H9 (cell line): ENCODE measurements around the gene TMEM127. TPM values are rescaled to one million over a fixed set of nuclear protein-coding genes. Genes with fewer than 3 reads are reported as not detected.

Experiments
- DNase-seq: peaks from one replicate; pipeline ENCODE4 v3.0.0-alpha.2; 2017
- H2AFZ ChIP-seq: one replicate; pipeline ENCODE4 v1.6.1; 2013; ENCODE audit warnings: mild to moderate bottlenecking, low read length, control low read depth, moderate library complexity
- H2AK5ac ChIP-seq: 2 replicates; pipeline ENCODE4 v1.6.1; 2013; ENCODE audit warnings: low read length, control low read depth, mixed read lengths; ENCODE audit not compliant: insufficient read length
- H2BK120ac ChIP-seq: one replicate; pipeline ENCODE4 v1.6.1; 2013; ENCODE audit warnings: low read depth, mild to moderate bottlenecking, low read length, control low read depth, inconsistent platforms; ENCODE audit not compliant: poor library complexity, severe bottlenecking
- H2BK12ac ChIP-seq: 2 replicates; pipeline ENCODE4 v1.6.1; 2013; ENCODE audit warnings: low read length, control low read depth, mixed read lengths, low read depth; ENCODE audit not compliant: insufficient read length
- H2BK15ac ChIP-seq: 2 replicates; pipeline ENCODE4 v1.6.1; 2013; ENCODE audit warnings: low read depth, low read length, control low read depth
- H2BK20ac ChIP-seq: one replicate; pipeline ENCODE4 v1.6.1; 2013; ENCODE audit warnings: low read depth, mild to moderate bottlenecking, low read length, control low read depth, inconsistent platforms; ENCODE audit not compliant: poor library complexity, severe bottlenecking
- H2BK5ac ChIP-seq: 2 replicates; pipeline ENCODE4 v1.6.1; 2013; ENCODE audit warnings: low read length, control low read depth, mixed read lengths; ENCODE audit not compliant: insufficient read length
- H3K14ac ChIP-seq: 2 replicates; pipeline ENCODE4 v1.6.1; 2013; ENCODE audit warnings: low read length, control low read depth; ENCODE audit not compliant: insufficient read depth
- H3K18ac ChIP-seq: 2 replicates; pipeline ENCODE4 v1.6.1; 2013; ENCODE audit warnings: low read depth, mild to moderate bottlenecking, mixed read lengths, low read length, control low read depth; ENCODE audit not compliant: insufficient read length
- H3K23ac ChIP-seq: 2 replicates; pipeline ENCODE4 v1.6.1; 2013; ENCODE audit warnings: low read length, control low read depth, mixed read lengths, low read depth; ENCODE audit not compliant: insufficient read length
- H3K23me2 ChIP-seq: 2 replicates; pipeline ENCODE4 v1.6.1; 2013; ENCODE audit warnings: low read depth, mild to moderate bottlenecking, mixed read lengths, low read length, control low read depth; ENCODE audit not compliant: insufficient read length, poor library complexity, severe bottlenecking
- H3K27ac ChIP-seq: 2 replicates; pipeline ENCODE4 v1.5.1; 2013; ENCODE audit warnings: low read length, control low read depth, mixed read lengths, low read depth; ENCODE audit not compliant: insufficient read length
- H3K27me3 ChIP-seq: 2 replicates; pipeline ENCODE4 v1.6.1; 2013; ENCODE audit warnings: low read length, control low read depth, inconsistent platforms; ENCODE audit not compliant: insufficient read depth
- H3K4ac ChIP-seq: 2 replicates; pipeline ENCODE4 v1.6.1; 2013; ENCODE audit warnings: low read depth, mild to moderate bottlenecking, control low read depth, inconsistent platforms, low read length, moderate library complexity
- H3K4me1 ChIP-seq: 2 replicates; pipeline ENCODE4 v1.6.1; 2013; ENCODE audit warnings: low read length, control low read depth, inconsistent platforms; ENCODE audit not compliant: insufficient read depth
- H3K4me2 ChIP-seq: 2 replicates; pipeline ENCODE4 v1.6.1; 2013; ENCODE audit warnings: low read length, control low read depth, mixed read lengths; ENCODE audit not compliant: insufficient read length, insufficient read depth
- H3K56ac ChIP-seq: 2 replicates; pipeline ENCODE4 v1.6.1; 2013; ENCODE audit warnings: low read depth, mild to moderate bottlenecking, mixed read lengths, low read length, control low read depth; ENCODE audit not compliant: insufficient read length
- H3K79me1 ChIP-seq: 2 replicates; pipeline ENCODE4 v1.6.1; 2013; ENCODE audit warnings: low read depth, mild to moderate bottlenecking, moderate library complexity, low read length, control low read depth, inconsistent platforms; ENCODE audit not compliant: insufficient read depth, poor library complexity, severe bottlenecking
- H3K79me2 ChIP-seq: 2 replicates; pipeline ENCODE4 v1.6.1; 2013; ENCODE audit warnings: low read length, control low read depth, inconsistent platforms; ENCODE audit not compliant: insufficient read depth
- H3K9ac ChIP-seq: 2 replicates; pipeline ENCODE4 v1.6.1; 2013; ENCODE audit warnings: low read length, control low read depth, mixed read lengths; ENCODE audit not compliant: insufficient read length; ENCODE audit errors: extremely low read depth
- H3K9me3 ChIP-seq: one replicate; pipeline ENCODE4 v1.6.1; 2013; ENCODE audit warnings: low read depth, low read length, inconsistent platforms; ENCODE audit not compliant: control insufficient read depth
- H3T11ph ChIP-seq: one replicate; pipeline ENCODE4 v1.6.1; 2013; ENCODE audit warnings: mild to moderate bottlenecking, low read length, control low read depth, inconsistent platforms
- H4K20me1 ChIP-seq: one replicate; pipeline ENCODE4 v1.6.1; 2013; ENCODE audit not compliant: control insufficient read depth, insufficient read length, insufficient read depth
- H4K5ac ChIP-seq: 2 replicates; pipeline ENCODE4 v1.6.1; 2013; ENCODE audit warnings: low read depth, mild to moderate bottlenecking, mixed read lengths, low read length, control low read depth; ENCODE audit not compliant: insufficient read length
- H4K8ac ChIP-seq: replicated peaks from 2 replicates; pipeline ENCODE4 v1.6.1; 2013; ENCODE audit warnings: low read length, control low read depth, mixed read lengths, low read depth; ENCODE audit not compliant: insufficient read length
- H4K91ac ChIP-seq: 2 replicates; pipeline ENCODE4 v1.6.1; 2013; ENCODE audit warnings: low read depth, mild to moderate bottlenecking, moderate library complexity, mixed read lengths, low read length, control low read depth; ENCODE audit not compliant: insufficient read length
- H3K27ac Mint-ChIP-seq, 3 experiments: 2 replicates in 2 of 3; 3 replicates in 1 of 3; pipeline ENCODE4 v1.8.0; 2020 to 2021; ENCODE audit warnings: mixed read lengths in 3 of 3, mild to moderate bottlenecking in 1 of 3, moderate library complexity in 1 of 3
- H3K27me3 Mint-ChIP-seq: 2 replicates; pipeline ENCODE4 v1.8.0; 2021; ENCODE audit warnings: low read depth, mild to moderate bottlenecking, moderate library complexity, mixed read lengths
- H3K36me3 Mint-ChIP-seq, 3 experiments: 2 replicates in 2 of 3; 3 replicates in 1 of 3; pipeline ENCODE4 v1.8.0; 2020 to 2021; ENCODE audit warnings: low read depth in 3 of 3, mixed read lengths in 3 of 3; ENCODE audit not compliant: insufficient read depth in 1 of 3
- H3K4me1 Mint-ChIP-seq, 2 experiments: 2 replicates each; pipeline ENCODE4 v1.8.0; 2020; ENCODE audit warnings: mixed read lengths in 2 of 2
- H3K4me3 Mint-ChIP-seq, 2 experiments: 2 replicates in 1 of 2; 3 replicates in 1 of 2; pipeline ENCODE4 v1.8.0; 2020 to 2021; ENCODE audit warnings: mild to moderate bottlenecking in 2 of 2, mixed read lengths in 2 of 2, moderate library complexity in 1 of 2
- H3K9me3 Mint-ChIP-seq, 2 experiments: 2 replicates in 1 of 2; 3 replicates in 1 of 2; pipeline ENCODE4 v1.8.0; 2020; ENCODE audit warnings: mild to moderate bottlenecking in 2 of 2, mixed read lengths in 2 of 2, moderate library complexity in 1 of 2
- CTCF ChIP-seq: fragments of 200-600 bp; sonication (generic); conservative IDR thresholded peaks from 3 replicates; pipeline ENCODE4 v1.8.0; 2021; ENCODE audit warnings: antibody characterized with exemption, mild to moderate bottlenecking
- WGBS: extraction: QIAGEN DNeasy Blood & Tissue Kit; methylation state at CpG from one replicate; pipeline ENCODE4 v1.1.7; 2013; ENCODE audit warnings: missing lambda C conversion rate, low lambda C conversion rate, mixed read lengths; ENCODE audit not compliant: insufficient read length; ENCODE audit errors: extremely low coverage; 5-methylcytosine and 5-hydroxymethylcytosine counted together
- total RNA-seq: library from RNA; stranded (reverse); gene quantifications from 2 replicates; pipeline ENCODE4 v1.2.1, GENCODE V29; 2021

Gene TMEM127
- total RNA-seq, 1 experiment from 2014 or later: 30.1 TPM

GRCh38 chr2:96261328-96262003, 4.3 kb downstream of the TMEM127 start:
- peaks cover 5% of the 10 kb centered on the region for H3K23me2 ChIP-seq
- no peak overlapping the region for H3K23ac ChIP-seq
- H3T11ph ChIP-seq: no peak overlapping the region
- no CpG with 5 or more reads among the region's 6 CpGs for WGBS
- Mint-ChIP-seq H3K4me3 (no peak overlapping the region), H3K27ac (peak overlapping the region in 2 of 3 experiments; percentile 61 to 72; a peak in 3 of 7 replicates), H3K4me1 (peaks cover 20 to 26% of the 10 kb centered on the region in 2 experiments), H3K36me3 (peaks cover 0 to 20% (median 5%) of the 10 kb centered on the region in 3 experiments; a peak in 4 of 7 replicates), H3K27me3 (no peaks in the 10 kb centered on the region), H3K9me3 (no peaks in the 10 kb centered on the region)
- H3K18ac ChIP-seq: no peak overlapping the region
- H2BK12ac ChIP-seq: no peak overlapping the region
- no peak overlapping the region for H4K91ac ChIP-seq
- H3K4me2 ChIP-seq: no peak overlapping the region
- H4K20me1 ChIP-seq: no peaks in the 10 kb centered on the region
- peaks cover 2% of the 10 kb centered on the region for H3K79me1 ChIP-seq
- H3K9ac ChIP-seq: no peak overlapping the region
- no peak overlapping the region for H4K8ac ChIP-seq
- H3K9me3 ChIP-seq: no peaks in the 10 kb centered on the region
- no peak overlapping the region for H2BK20ac ChIP-seq
- H3K56ac ChIP-seq: no peak overlapping the region
- no peak overlapping the region for H3K4ac ChIP-seq
- H2AFZ ChIP-seq: no peak overlapping the region
- H2BK5ac ChIP-seq: no peak overlapping the region
- H2BK15ac ChIP-seq: no peak overlapping the region
- H4K5ac ChIP-seq: no peak overlapping the region
- no peaks in the 10 kb centered on the region for H3K4me1 ChIP-seq
- no peak overlapping the region for H2BK120ac ChIP-seq
- no peak overlapping the region for H3K27ac ChIP-seq
- no peak overlapping the region for H3K14ac ChIP-seq
- no peak for TF ChIP-seq CTCF
- H3K27me3 ChIP-seq: no peaks in the 10 kb centered on the region
- no peak for DNase-seq
- no peak overlapping the region for H2AK5ac ChIP-seq
- no peaks in the 10 kb centered on the region; the same call in 1 of the 2 replicates for H3K79me2 ChIP-seq
